AG09309 (cell line): ENCODE data around the gene PRDM1.
A peak's percentile ranks its signal among the peaks of the same experiment; 100 is the strongest.

Source experiments
- DNase-seq: peaks from one replicate; pipeline ENCODE4 v3.0.0-alpha.2; 2010; ENCODE audit warnings: low read depth
- H3K4me3 ChIP-seq: 2 replicates; pipeline ENCODE4 v1.5.1; 2011; ENCODE audit warnings: mild to moderate bottlenecking, low read depth, low read length, moderate library complexity; ENCODE audit not compliant: control insufficient read depth
- CTCF ChIP-seq: IDR thresholded peaks from 2 replicates; pipeline ENCODE4 v1.5.1; 2011; ENCODE audit warnings: mild to moderate bottlenecking, low read depth, low read length, inconsistent platforms; ENCODE audit not compliant: insufficient read depth, control insufficient read depth; ENCODE audit errors: missing control alignments

Gene PRDM1

DNA sequence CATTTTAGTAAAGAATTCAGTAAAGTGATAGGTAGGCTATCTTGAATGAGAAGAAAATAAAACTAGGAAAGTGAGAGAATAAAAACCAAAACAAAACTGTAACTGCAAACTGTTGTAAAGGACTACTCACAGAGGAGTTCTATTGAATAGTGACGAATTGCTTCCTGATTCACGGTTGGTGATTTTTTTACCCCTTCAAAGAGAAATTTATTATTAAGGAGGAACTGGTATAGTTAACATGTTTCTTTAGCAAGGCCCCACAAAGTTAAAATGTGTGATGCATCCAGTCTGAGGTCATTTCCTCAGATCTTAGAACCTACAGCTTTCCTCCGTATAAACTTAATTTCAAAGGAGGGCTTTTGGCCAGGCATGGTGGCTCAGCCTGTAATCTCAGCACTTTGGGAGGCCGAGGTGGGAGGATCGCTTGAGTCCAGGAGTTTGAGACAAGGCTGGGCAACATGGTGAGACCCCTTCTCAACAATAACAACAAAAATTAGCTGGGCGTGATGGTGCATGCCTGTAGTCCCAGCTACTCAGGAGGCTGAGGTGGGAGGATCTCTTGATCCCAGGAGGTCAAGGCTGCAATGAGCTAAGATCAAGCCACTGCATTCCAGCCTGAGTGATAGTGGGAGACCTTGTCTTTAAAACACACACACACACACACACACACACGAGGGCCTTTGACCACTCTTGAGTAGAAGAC is 8.3 kb downstream of the PRDM1 start:
- no peak for DNase-seq
- no peak overlapping the region for H3K4me3 ChIP-seq
- TF ChIP-seq CTCF, result no peak

DNA sequence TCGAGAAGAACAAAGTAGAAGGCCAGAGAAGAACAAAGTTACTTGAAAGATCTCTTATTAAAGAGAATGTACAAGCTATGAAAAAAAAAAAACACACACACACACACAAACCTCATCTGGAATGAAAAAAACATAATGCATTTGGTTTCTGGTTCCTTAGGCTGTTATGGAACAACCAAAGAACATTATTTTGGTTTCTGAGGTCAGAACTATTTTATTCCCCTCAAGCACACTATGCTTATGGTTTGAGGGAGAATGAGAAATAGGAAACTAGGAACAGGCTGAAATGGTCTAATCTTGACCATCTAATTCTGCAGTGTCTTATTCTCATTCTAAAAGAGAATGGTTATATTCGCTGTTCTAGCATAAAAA is 8.8 kb downstream of the PRDM1 start:
- DNase-seq, result no peak
- TF ChIP-seq CTCF, result no peak
- no peak overlapping the region for H3K4me3 ChIP-seq

DNA sequence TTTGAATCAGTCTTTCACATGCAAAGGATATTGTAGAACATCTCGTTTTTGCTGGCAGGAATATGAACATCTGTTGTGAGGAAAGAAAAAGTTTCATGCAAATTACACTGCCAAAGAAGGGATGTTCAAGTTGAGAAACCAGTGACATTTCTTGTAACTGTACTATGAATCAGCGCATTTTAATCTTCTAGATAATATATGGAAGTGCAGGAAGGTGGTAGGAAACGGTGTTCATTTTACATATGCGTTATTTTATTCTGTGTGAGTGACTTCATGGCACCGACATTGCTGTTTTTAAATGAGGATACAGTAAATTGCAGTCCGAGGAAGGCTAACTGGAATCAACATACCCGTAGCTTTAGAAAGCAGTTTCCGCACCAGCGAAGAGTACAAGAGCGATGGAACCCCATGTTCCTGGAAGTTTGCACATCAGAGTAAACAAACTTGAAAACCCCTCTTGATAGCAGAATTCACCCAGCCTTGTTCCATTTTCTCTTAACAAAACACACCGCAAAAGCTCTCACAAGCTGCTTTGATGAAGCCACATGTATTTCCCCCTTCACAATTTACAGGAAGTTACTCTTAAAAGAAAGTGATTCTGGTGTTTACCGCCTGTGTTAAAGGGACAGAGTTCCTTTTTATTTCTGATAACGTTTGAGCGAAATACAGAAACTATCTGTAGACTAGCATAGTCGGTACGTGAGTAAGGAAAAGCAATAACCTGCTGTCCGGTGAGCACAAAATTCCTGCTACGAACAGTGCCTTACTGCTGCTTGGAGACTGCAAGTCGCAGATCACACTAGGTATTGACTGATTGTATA is 11.5 kb downstream of the PRDM1 start:
- no peak for TF ChIP-seq CTCF
- peak; percentile 60 for DNase-seq
- peak overlapping the region; percentile 27 for H3K4me3 ChIP-seq

DNA sequence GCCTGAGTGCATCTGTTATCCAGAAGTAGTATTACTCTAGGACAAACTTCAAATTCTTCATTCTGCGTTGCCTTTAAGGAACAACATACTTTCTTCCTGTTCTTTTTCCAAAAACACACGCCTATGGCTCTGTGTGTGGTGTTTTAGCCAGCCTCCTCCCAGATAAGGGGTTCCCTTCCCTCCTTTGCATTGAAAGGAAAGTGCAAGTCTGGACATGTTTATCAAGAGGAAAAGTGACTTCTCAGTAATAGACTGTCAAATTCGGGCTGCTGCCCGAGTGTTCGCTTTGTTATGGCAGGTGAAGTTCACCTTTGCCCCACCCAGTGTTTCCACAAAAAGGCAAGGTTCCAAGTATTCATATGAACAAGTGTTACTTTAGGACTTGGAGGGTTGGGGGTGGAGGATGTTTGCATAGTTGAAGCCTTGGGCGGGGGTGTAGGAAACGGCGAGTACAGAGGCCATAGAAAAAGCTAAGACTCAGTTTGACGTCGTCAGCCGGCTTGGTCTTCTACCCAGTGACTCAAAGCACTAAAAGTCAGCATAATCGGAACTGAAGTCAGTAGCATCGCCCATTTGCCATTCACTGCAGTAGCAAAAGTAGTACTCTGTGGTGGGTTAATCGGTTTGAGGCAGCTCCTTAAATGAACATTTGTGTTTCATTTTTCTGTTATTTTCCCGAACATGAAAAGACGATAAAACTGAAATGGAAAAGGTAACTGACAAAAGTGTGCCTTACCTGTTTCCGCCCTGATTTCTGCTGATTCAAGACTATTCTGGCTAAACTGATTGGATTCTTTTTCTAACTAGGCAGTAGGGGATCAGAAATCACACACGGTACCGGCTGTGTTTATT is 12.5 kb downstream of the PRDM1 start:
- no peak overlapping the region for H3K4me3 ChIP-seq
- TF ChIP-seq CTCF, result no peak
- no peak for DNase-seq

- H3K4me3 ChIP-seq, result no peak overlapping the region
- no peak for TF ChIP-seq CTCF
- DNase-seq, result no peak
These were observed 13.1 kb downstream of the PRDM1 start for GRCh38 chr6:106099235-106099537.

DNA sequence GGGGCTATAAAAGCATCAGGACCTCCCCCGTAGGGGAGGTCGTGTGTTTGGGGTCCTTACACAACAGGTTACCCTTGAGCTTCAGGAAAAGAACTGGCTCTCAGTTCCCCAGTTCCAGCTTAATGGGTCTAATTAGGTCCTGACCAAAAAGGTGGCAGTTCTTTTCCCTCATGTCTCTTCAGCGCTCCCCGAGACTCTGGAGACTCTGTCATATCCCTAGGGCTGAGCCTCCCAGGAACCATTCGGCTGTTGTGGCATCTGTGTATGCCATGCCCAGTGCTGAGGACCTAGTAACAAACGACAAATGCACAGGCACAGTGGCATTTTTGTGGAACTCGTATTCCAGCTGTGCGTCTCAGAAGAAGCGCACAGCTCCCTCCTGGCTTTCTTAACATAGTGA is 14.6 kb downstream of the PRDM1 start:
- DNase-seq, result no peak
- no peak for TF ChIP-seq CTCF
- no peak overlapping the region for H3K4me3 ChIP-seq
